Activated effector memory CD4-positive, alpha-beta T cell treated with Interleukin-2 at 50 U/mL for 16 hours (primary cell): Measurements from ENCODE around the gene CFAP100.

Experiments
- DNase-seq: peaks from one replicate; pipeline ENCODE4 v3.0.0-alpha.2; 2020

CFAP100 gene

DNA sequence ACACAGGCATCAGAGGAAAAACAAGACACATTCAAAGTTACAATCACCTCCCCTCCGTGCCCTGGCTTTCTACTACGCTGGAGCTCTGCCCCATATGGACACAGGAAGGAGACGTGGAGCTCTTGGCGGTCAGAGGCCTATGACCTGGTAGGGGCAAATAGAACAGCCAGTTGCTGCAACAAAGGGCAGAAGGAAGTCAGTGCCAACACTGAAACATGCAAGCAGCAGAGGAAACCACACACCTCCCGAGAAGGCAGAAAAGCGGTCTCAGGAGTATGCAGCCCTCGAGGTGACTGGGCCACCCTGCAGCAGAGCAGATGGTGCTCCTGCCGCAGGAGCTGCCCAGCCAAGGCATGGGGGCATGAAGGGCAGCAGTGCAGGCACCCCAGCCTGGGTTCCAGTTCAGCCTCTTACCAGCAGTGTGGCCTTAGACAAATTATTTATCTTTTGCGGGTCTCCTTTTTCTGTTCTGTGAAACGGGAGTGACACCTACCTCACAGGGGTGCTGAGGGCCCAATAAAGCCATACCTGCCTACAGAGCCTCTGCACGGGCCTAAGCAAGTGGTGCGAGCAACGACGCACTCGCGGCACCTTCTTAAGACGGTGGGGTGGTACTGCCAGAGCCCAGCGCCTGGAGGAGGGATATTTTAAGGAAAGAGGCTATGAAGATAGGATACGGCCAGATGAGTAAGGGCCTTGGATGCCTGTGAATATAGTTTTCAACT, 72.3 kb downstream of the CFAP100 start:
- DNase-seq, result no peak

DNA sequence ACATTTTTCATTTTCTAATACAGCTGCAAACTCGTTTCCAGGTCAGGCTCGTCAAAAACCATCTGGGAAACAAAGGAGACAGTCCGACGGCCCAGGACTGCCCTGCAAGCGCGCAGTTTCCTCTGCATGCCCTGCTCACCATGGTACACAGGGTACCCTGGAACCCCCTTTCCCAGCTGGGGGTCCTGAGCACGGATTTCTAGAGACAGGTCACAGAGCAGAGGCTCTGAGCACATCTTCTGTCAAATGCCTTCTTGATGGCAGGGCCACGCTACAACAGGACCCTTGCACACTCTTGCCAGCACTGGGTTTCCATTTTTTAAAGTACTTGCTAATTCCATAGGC, 72.9 kb downstream of the CFAP100 start:
- no peak for DNase-seq

DNA sequence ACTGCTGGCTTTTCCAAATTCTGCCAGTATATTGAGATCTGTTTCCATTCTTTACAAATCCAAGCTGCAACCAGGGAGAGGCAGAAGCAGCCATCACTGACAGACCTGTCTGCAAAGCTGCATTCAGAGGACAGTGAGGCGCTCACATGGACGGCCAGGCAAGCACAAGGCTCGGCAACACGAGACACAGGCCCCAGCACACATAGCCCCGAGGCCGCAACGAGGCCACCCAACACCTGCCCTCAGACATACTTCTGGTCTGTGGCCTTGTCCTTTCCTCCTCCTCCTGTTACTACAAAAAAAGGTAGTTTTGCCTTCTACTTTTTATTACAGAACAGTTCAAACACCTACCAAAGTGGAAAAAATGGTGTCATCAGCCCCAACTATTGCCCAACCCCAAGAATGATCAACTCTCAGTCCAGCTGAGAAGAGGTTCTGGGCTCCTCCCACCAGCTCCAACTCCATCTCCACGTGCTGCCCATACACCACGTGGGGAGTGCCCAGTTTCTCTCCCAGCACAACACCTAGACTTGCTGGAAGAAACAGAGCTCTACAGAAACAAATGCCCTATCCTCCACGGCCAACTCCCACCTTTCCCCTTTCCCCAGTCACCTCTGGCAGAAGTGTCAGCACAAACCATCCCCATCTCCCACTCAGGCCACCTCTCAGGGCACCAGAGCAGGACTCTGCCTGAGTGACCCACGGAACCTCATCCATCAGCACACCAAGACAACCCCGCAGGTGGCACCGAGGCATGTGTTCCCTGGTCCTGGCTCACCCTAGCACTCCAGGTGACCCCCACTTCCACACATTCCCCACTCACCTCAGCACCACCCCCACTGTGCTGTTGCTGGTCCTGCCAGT, 73.6 kb downstream of the CFAP100 start:
- DNase-seq, result no peak

DNA sequence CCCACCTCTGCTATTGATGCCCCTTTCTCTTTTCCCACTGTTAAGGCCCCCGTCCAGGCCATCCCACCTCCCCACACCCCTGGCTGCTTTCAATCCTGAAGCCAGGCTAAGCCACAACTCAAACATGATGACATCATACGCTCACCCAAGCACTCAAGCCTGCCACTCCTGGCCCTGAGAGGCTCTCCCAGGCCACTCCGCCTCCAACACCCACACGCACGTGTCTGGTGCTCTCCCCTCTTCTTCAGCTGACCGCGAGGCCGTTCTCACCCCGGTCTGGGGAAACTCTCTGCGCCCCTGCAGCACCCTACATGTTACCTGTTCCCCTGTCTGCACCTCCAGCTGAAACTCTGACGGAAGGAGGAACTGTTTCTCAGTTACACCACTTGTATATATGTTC, 74.8 kb downstream of the CFAP100 start:
- no peak for DNase-seq

DNA sequence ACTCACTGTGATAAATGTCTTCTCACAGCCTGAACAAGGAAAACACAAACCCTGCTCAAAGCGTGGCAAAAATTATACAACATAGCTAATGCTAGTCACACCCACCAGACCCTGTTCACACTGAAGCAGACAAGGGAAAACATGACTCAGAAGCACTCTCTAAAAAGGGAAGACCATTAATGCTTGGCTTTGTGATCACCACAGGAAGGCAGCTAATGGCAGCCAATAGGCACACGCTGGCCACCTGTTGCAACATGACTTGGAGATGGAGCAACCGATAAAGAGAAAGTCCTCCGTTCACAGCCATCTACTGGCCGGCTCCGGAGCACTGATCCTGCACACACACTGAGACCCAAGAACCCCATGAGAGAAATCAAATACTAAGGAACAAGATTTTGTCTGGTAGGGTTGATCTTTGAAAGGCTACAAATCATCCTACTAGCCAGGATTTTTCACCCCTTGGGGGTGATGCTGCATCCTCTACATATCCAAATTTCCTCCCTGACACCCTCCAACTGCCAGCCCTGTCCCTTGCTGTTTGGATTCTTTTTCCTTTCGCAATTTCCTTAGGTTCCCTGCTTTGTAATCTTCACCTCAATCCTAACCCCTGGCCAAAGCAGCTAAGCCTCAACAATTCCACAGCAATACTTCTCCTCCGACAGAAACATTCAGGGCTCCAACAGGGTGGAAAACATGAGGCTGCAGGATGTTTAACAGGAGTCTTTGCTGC, 77.7 kb downstream of the CFAP100 start:
- no peak for DNase-seq

DNA sequence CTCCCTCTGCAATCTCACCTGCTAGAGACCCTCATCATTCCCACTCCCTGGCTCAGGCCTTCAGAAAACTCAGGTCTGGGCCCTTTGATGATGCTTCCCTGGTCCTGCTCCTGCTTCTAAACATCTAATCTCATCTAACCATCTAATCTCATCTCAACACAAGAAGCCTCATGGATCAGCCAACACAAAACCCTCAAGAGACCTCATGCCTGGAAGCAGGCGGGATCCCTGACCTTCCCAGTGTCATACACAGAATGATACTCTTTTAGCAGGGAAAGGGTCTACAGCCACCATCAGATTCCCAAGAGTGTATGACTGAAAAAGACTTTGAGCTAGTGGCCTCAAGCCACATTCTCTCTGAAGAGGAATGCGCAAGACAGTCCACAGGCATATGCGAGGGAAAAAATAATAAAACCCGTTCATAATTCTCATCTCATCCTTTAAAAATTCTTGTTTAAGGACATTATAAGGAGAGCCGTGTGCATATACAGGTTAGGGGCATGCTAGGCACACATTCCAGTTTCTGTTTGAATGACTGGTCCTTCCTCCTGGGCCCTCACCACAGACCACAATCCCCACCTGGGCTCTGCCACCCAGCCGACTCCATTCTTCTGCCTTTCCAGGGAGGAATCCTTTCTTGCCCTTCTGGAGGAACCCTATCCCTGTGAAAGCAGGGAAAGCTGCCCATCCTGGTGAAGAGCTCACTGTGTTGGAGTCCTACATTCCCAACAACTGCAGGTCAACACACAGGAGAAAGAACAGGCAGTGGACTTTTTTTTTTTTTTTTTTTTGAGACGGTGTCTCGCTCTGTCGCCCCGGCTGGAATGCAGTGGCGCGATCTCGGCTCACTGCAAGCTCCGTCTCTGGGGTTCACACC, 78.8 kb downstream of the CFAP100 start:
- DNase-seq, result no peak

DNA sequence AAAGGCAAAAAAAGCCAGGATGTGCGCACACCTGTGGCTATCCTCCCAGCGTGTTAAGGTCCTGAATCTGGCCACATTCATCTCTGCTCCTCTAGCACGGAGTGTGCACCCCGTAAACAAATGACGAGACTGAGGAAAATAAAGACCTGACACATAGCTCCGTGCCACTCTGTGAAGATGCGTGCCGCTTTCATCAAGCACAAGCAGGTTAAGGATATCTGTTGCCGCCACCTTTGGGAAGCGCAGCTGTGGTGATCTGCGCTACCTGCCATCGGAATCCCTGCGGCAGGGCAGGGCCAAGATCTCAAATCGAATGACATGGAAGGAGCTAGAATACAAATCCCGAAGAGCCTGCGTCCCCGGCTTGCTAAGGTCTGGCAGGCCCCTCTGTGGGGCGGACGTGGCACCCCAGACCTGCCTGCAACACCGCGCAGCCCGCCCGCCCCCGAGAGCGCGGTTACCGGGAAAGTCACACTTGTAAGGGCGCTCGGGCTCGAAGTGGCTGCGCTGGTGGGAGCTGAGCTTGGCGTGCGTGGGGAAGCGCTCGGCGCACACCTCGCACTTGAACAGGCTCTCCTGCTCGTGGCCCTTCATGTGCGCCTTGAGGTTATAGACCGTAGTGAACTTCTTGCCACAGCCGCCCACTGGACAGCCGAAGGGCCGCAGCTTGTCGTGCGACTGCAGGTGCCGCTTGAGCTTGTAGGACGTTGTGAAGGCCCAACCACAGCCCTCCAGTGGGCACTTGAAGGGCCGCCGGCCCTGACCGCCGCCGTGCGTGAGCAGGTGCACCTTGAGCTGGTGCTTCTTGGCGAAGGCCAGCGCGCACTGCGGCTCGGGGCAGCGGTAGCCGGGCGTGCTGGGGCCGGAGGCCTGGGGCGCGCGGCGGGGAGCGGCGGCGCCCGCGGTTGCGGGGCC, 80.0 kb downstream of the CFAP100 start:
- peak; percentile 16 for DNase-seq

DNA sequence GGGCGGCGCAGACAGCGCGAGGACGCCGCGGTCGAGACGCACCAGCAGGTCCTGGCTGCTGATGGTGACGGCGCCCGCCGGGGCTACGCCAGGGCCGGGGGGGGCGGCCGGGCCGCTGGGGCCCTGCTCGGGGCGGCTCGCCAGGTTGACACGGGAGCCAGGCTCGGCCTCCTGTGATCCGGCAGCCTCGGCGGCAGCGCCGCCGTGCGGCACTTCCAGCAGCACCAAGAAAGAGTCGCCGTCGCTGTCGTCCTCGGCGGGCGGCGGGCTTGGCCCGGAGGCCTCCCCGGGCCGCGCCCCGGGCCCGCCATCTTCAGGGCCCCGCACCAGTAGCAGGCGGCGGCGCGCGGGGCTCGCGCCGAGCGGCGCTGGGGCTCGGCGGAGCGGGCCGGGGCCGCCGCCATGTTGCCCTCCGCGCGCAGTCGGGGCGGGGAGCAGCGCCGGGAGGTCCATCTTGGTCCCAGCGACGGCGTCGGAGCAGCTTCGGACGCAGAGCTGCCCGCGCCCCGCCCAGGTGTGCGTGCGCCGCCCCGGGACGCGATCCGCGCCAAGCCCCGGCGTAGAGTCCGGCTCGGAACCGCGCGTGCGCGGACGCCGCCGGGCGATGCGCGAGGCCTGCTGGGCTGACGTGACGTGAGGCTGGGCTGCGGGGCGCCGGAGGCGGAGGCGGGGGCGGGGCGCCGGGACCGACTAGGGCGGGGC, 80.9 kb downstream of the CFAP100 start, which contains the start of gene ZXDC:
TSS of gene ZXDC (minus strand) at position 479 of the 702 bp plus-strand sequence. CDS start at position 453, 26 bp downstream.
- peak; percentile 90 for DNase-seq

DNA sequence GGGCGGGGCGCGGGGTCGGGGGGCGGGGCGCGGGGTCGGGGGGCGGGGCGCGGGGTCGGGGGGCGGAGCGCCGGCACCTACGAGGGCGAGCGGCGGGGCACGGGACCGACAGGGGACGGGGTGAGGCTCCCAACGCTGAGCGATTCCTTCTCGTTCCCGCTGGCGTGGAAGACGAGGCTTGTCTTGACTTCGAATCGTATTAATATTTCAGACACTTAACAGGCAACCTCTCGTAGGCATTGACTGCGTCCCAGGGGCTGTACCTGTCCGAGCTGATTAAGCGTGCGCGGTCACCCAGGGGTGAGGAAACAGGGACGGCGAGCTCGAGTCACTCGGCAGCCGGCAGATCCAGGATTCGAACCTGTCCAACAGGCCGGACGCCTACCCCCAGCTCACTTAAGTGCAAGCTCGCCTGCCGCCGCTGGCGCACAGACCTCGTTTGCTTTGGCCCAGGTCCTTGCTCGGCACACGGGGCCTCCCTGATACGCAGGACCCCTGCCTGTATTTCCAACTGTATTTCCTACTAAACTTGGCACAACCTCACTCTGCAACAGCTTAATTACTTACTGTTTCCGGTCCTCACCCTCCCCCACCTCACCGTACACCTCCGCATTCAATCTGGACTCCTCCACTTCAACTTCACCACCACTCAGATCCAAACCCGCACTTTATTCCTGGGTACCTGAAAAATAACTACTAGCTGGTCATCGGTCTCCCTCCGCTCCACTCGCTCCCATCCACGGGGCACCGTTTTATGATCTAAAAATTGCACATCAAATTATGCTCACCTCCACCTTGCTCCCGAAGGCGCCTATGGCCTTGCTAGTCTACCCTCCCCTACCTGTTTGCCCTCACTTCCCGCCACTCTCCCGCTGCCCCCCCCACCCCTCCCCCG, 81.7 kb downstream of the CFAP100 start:
- DNase-seq, result no peak

DNA sequence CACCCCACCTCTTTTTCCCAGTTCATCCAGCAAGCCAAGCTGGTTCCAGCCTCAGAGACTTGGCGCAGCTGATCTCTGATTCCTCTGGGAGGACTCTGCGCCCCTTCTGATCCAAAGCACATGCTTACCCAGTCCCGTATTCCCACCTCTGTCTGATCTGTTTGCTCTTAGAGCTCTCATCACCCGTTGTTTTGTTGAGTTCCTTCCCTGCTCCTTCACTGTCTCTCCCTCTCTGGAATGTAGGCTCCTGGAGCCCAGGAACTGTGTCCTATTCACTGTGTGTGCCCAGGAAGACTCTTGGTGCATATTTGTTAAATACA, 82.3 kb downstream of the CFAP100 start:
- DNase-seq, result no peak

DNA sequence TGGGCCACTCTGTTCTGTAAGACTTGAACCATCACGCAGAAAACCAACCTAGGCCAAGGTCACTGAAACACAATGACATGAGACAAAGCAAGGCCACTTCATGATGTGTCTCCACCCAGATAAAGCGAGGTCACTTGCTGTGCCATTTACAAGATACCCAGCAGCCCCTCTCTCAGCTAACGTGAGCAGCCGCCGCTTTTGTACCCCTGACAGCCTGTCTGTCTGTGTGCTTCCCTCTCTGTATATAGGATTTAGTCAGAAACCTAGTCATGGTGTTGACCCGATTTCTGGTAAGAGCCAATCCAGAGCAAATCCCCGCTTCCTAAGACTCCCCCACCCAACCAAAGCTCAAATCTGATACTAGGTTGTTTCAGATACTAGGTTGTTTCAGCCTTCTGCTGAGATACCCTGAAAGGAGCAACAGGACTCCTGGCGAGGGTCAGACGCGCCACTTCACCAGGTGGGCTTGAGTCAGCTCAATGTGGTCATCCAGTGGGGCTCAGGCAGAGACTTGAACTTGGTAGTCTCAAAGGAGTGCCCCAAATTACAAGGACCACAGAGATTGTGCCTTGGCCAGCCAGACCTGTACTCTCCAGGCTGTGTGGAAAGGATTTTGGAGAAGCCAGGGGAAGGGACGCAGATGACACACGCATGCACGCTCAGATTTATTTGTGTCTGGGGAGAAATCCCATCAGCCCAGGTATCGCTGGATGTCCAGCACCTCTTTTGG, 84.0 kb downstream of the CFAP100 start:
- no peak for DNase-seq

DNA sequence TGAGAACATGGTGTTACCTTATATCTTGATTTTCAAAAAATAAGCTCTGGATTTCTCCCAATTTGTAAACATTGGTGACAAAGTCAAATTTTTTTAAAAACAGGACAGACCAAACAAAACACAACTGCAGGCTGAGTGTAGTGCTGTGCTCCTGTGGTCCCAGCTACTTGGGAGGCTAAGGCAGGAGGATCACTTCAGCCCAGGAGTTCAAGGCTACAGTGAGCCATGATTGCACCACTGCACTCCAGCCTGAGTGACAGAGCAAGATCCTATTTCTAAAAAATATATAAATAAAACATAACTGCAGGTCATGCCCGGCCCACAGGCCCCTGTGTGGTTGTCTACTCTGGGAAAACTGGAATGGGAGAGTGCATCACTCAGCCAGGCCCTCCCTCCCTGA, 84.9 kb downstream of the CFAP100 start:
- DNase-seq, result no peak

DNA sequence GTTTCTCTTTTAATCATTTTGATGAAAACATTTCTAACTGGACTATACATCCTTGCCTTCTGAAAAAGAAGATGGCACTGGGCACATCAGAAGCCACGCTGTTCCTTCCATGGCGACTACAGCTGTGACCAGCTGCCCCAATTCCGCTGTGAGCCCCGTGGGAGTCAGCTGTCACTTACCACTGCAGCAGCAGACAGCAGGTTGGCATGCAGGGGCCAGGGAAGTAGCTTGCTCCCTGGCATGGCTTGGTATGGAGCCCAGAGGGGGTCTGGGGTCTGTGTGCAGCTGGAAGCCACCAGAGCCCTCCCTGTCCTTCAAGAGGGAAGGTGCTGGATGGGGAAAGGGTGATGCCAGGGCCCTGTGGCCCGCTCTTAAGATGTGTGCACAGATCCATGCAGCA, 85.5 kb downstream of the CFAP100 start:
- no peak for DNase-seq

DNA sequence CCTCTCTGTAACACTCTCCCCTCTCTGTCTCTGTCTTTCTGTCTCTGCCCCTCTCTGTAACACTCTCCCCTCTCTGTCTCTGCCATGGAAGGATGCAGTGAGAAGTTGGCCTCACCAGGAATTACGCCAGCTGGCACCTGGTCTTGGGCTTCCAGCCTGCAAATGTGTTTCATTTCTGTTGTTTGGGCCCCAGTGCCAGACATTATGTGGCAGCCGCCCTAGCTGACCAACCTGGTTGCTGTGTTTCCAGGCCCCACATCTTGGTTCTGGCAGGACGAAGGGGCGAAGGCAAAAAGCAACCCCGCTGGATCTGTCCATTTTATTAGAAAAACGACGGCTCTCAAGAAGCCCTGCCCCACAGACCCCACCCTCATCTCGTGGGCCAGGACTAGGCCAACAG, 86.2 kb downstream of the CFAP100 start:
- no peak for DNase-seq

DNA sequence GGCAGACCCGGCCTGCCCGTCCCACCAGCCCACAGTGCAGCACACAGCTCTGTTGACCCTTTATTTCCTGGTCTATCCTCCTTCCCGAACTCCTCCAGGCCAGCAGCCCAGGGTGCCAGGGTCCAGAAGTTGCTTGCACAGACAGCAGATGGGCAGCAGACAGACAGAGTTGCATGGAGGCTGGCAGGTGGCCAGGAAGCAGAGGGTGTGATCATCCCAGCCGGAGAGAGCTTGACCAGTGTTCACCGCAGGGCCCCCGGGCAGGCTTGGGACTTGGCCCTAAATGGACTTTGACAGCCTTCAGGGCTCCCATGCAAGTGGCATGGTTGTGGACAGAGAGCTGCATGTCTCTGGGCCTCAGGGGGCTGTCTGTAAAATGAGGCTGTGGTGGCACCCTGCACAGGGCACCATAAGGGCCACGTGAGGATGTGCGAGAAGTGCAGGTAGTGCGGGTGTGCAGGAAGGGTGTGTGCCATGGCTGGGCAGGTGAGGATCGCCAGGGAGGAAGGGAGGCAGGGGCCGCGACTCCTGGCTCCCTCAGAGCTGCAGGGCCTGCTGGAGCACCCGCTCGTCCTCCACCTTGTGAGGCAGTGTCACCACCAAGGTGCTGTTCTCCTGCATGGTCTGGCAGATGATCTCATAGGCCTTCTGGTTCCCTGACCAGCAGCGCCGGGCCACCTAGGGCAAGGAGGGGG, 87.2 kb downstream of the CFAP100 start:
- DNase-seq, result no peak

DNA sequence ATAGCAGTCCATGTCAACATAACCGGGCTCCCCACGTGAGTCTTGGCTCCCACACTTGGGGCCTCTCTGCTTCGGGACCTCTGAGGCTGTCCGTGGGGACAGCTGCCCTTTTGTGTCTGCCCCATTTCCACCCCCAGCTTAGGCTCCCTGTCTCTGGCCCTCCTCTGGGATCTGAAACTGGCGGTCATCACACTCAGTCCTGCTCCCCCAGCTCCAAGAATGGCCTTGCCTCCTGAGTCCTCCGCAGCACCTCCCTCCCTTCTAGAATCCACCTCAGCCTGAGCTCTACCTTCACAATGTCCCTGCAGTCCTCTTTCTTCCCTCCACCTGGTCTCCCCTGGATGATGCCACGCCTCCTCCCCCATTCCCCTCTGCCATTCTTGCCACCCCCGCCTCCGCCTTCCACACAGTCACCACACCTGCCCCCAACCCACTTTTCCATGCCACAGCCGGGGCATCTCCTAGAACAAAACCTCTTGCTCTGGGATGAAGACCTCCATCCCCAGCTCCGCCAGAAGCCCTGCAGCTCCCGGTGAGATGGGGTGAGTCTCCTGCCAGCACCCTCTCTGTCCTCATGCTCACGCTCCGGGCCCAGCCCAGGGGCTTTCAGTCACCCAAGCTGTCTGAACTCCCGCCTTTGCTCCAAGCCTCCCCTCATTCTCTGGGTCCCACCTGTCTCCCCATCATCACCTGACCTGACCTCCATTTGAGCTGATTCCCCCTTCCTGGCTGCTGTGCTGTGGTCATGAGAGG, 88.0 kb downstream of the CFAP100 start:
- no peak for DNase-seq

DNA sequence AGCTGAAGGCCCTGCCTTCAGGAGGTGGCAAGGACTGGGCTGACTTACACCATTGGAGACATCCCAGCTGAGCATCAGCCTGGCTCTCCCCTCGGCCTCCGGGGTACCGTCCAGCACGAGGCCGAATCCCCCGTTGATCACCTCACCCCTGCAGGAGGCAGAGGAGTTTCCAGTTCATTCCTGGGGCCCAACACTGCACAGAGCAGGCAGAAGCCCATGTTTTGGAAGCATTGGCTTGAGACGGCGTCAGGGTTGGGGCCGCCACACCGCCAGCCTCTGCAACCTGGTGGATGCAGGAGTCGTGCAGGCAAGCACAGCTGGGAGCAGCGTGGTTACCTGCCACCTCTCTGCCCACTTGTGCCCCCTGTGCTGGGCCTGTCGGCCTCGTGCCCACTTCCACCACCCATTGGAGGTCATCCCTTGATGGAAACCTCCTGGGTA, 88.6 kb downstream of the CFAP100 start:
- DNase-seq, result no peak

DNA sequence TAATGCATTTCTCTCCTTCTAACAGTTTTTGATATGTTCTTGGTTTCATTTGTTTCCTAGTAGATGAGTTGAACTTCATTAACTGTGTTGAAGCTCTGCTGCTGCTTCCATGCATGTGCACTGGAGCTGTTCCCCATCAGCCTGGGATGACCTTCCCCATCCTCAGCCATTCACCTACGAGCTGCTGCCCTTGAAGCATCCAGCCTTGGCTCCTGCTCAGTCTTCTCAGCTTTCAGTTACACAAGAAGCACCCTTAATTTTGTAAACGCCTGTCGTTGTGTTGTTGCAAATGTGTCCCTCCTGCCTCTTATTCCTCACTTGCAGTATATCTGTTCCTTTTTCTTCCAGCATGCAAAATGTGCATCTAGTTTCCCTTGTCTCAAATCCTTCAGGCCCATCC, 89.4 kb downstream of the CFAP100 start:
- DNase-seq, result no peak
